Skeletal muscle tissue (tissue), 4 donors: ENCODE measurements around the gene SNX9. TPM values are rescaled to one million over a fixed set of nuclear protein-coding genes. Genes with fewer than 3 reads are reported as not detected.

Experiments used
- H3K27ac ChIP-seq: one replicate; pipeline ENCODE4 v1.7.0; 2013; ENCODE audit warnings: mild to moderate bottlenecking, low read depth, low read length, inconsistent platforms
- H3K27me3 ChIP-seq, 3 donors: one replicate each; pipeline ENCODE4 v1.7.0; 2013; ENCODE audit warnings: low read length in 3 of 3; ENCODE audit not compliant: control insufficient read depth in 3 of 3, insufficient read depth in 3 of 3
- H3K36me3 ChIP-seq, 3 donors: one replicate each; pipeline ENCODE4 v1.7.0; 2013; ENCODE audit warnings: low read length in 3 of 3; ENCODE audit not compliant: control insufficient read depth in 3 of 3, insufficient read depth in 3 of 3
- H3K4me1 ChIP-seq, 3 donors: one replicate each; pipeline ENCODE4 v1.7.0; 2013; ENCODE audit warnings: low read length in 3 of 3, mild to moderate bottlenecking in 3 of 3; ENCODE audit not compliant: control insufficient read depth in 3 of 3, insufficient read depth in 3 of 3
- H3K4me3 ChIP-seq, 3 donors: one replicate each; pipeline ENCODE4 v1.7.0; 2013; ENCODE audit warnings: low read length in 3 of 3
- H3K9ac ChIP-seq, 3 donors: one replicate each; pipeline ENCODE4 v1.7.0; 2013; ENCODE audit warnings: low read length in 3 of 3, mild to moderate bottlenecking in 3 of 3, moderate library complexity in 2 of 3, low read depth in 1 of 3
- H3K9me3 ChIP-seq, 3 donors: one replicate each; pipeline ENCODE4 v1.7.0; 2013; ENCODE audit warnings: low read length in 3 of 3; ENCODE audit not compliant: control insufficient read depth in 3 of 3
- total RNA-seq: library from RNA; depleted of rRNA; stranded (reverse); fragments of >200 nt; gene quantifications from one replicate; pipeline ENCODE4 v1.2.3, GENCODE V29; 2014
- donor health status: Osteomylitis.

SNX9 gene
- total RNA-seq, 1 donor from 2014 or later = 19.3 TPM

DNA sequence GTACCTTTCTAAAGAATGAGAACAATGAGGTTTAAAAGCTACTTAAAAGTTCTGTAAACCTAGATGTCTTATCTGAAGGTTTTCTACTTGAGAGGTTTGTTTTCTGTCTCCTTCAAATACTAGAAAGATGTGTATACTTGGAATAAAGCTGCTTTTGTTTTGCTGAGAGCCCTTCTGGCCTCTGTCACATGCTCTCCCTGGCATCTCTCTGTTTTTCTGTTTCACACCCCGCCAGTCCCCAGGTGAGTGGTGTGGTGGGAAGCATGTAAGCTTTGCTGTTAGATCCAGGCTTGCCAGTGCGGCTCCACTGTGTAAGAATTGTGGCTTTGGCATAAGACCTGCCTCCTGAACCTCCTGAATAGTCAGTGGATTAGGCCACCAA, 56.8 kb downstream of the SNX9 start:
- no peaks in the 10 kb centered on the region for H3K4me1 ChIP-seq
- no peak overlapping the region for H3K27ac ChIP-seq
- no peak overlapping the region for H3K9ac ChIP-seq
- H3K36me3 ChIP-seq = peaks cover 12 to 40% (median 24%) of the 10 kb centered on the region in 3 donors
- no peaks in the 10 kb centered on the region for H3K9me3 ChIP-seq
- H3K4me3 ChIP-seq = no peak overlapping the region
- H3K27me3 ChIP-seq = no peaks in the 10 kb centered on the region

DNA sequence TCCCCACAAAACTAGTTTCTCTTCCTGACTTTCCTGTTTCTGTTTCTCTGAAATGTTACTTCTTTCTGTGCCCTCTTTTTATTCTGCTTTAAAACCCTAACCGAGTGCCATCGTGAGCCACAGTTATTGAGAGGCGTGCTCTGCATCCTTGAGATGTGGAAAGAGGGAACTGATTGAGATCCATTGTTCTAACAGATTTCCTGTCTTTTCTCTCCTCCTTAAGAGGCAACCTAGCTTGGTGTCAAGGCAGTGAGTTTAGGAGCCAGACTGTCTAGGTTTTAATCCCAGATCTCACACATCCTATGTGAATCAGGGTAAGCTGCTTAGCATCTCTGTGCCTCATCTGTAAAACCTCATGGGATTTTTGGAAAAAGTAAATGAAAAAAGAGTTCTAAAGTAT, 57.5 kb downstream of the SNX9 start:
- Histone ChIP-seq H3K4me1 (no peaks in the 10 kb centered on the region), H3K9ac (no peak overlapping the region), H3K36me3 (peaks cover 6 to 34% (median 19%) of the 10 kb centered on the region in 3 donors), H3K27me3 (no peaks in the 10 kb centered on the region), H3K27ac (no peak overlapping the region), H3K9me3 (no peaks in the 10 kb centered on the region), H3K4me3 (no peak overlapping the region)

DNA sequence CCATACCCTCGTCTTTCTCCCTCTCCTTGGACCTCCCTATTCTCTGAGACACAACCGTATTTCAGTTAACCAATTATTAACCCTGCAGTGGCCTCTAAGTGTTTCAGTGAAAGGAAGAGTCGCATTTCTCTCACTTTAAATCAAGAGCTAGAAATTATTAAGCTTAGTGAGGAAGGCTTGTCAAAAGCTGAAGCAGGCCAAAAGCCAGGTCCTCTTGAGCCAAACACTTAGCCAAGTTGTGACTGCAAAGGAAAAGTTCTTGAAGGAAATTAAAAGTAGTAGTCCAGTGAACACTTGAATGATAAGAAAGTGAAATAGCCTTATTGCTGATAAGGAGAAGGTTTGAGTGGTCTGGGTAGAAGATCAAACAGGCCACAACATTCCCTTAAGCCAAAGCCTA, 58.3 kb downstream of the SNX9 start:
- H3K27ac ChIP-seq = no peak overlapping the region
- H3K4me1 ChIP-seq = no peaks in the 10 kb centered on the region
- H3K9me3 ChIP-seq = no peaks in the 10 kb centered on the region
- H3K9ac ChIP-seq = no peak overlapping the region
- H3K36me3 ChIP-seq = peaks cover 5 to 33% (median 25%) of the 10 kb centered on the region in 3 donors
- no peaks in the 10 kb centered on the region for H3K27me3 ChIP-seq
- H3K4me3 ChIP-seq = no peak overlapping the region

DNA sequence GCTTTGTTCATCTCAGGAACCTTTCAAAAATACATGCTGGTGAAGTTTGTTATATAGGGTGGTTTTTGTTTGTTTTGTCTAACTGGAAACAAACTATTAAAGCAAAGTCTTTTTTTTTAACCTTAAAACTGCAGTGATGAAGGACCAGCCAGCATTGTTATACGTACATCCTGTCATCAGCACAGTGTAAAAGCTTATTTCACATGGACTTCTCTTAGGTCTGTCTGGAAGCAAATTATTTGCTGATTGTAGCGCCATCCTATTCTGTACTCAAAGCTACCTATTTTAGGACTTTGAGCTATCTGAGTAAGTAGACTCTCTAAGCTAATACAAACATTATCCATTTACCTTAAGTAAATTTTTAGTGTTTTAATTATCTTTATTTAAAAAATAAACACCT, 61.7 kb downstream of the SNX9 start:
- peaks cover 3 to 6% (median 5%) of the 10 kb centered on the region in 3 donors for H3K4me1 ChIP-seq
- peaks cover 5 to 29% (median 18%) of the 10 kb centered on the region in 3 donors for H3K36me3 ChIP-seq
- no peaks in the 10 kb centered on the region for H3K9me3 ChIP-seq
- no peak overlapping the region for H3K9ac ChIP-seq
- no peak overlapping the region for H3K4me3 ChIP-seq
- no peaks in the 10 kb centered on the region for H3K27me3 ChIP-seq
- no peak overlapping the region for H3K27ac ChIP-seq

DNA sequence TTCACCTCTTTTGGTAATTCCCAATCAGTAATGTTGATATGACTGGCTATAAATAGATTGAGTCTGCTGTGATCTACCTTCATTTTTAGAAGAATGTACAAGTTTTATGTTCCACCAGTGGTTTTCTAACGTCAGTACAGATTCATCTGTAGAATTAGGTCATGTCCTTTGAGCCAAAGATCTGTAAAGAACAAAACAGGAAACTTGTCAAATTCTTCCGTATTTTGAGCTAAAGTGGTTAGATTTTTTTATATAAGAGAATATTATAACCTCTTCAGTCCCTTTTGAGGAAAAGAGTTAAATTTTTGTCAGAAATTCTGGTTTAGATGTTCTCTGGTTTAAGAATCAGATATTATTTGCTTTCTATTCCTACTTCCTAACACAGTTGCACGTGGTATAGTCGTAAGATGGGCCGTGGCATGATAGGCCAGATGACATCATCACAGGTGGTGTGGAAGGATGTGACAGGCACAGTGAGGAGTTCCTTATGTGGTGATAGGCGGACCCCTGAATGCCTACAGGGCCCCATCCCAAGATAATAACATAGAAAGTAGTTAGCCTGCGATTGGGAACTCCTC, 62.3 kb downstream of the SNX9 start:
- no peak overlapping the region for H3K27ac ChIP-seq
- no peaks in the 10 kb centered on the region for H3K9me3 ChIP-seq
- no peak overlapping the region for H3K4me3 ChIP-seq
- peaks cover 5 to 25% (median 17%) of the 10 kb centered on the region in 3 donors for H3K36me3 ChIP-seq
- no peaks in the 10 kb centered on the region for H3K27me3 ChIP-seq
- no peak overlapping the region for H3K9ac ChIP-seq
- H3K4me1 ChIP-seq = peaks cover 3 to 6% (median 5%) of the 10 kb centered on the region in 3 donors

DNA sequence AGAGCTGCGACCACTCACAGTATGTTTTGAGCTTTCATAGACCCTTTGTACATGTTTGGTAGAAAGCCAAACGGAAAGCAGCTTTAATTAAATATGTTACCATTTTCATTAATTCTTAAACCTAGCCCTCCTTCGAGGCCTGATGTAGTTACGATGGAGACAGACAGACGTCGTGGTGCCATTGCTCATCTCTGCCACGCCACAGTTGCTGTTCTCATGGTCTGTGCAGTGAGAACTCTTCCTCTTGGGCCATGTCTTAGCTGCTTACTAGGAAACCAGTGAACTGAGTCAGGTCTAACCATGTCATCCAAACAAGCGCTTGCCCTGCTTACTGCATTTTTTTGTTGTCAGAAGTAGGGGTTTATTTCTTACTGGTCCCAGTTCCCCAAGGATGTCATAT, 62.8 kb downstream of the SNX9 start:
- H3K4me3 ChIP-seq = no peak overlapping the region
- H3K9ac ChIP-seq = no peak overlapping the region
- no peak overlapping the region for H3K27ac ChIP-seq
- H3K36me3 ChIP-seq = peaks cover 5 to 21% (median 17%) of the 10 kb centered on the region in 3 donors
- H3K4me1 ChIP-seq = peaks cover 3 to 6% (median 5%) of the 10 kb centered on the region in 3 donors
- H3K9me3 ChIP-seq = no peaks in the 10 kb centered on the region
- H3K27me3 ChIP-seq = no peaks in the 10 kb centered on the region

DNA sequence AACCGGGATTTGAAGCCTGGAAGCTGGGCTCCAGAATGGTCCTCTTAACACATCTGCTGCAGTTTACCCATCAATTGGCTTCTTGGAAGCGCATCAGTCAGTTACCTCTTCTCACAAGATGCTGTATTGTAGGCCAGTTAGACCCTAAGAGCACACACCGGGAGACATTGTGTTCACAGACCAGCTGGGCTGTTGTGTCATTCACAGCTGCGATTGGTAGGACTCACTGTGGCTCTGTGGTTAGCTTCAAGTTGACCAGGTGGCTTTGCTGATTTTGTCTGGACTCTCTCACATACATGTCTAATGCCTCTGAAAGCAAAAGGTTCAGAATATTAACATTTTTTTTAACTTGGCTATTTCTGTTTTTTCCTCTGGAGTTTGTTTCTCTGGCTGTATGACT, 64.8 kb downstream of the SNX9 start:
- Histone ChIP-seq H3K4me3 (no peak overlapping the region), H3K9me3 (no peaks in the 10 kb centered on the region), H3K9ac (no peak overlapping the region), H3K4me1 (peaks cover 3 to 6% (median 5%) of the 10 kb centered on the region in 3 donors), H3K27ac (no peak overlapping the region), H3K36me3 (peaks cover 8 to 20% (median 16%) of the 10 kb centered on the region in 3 donors), H3K27me3 (no peaks in the 10 kb centered on the region)

DNA sequence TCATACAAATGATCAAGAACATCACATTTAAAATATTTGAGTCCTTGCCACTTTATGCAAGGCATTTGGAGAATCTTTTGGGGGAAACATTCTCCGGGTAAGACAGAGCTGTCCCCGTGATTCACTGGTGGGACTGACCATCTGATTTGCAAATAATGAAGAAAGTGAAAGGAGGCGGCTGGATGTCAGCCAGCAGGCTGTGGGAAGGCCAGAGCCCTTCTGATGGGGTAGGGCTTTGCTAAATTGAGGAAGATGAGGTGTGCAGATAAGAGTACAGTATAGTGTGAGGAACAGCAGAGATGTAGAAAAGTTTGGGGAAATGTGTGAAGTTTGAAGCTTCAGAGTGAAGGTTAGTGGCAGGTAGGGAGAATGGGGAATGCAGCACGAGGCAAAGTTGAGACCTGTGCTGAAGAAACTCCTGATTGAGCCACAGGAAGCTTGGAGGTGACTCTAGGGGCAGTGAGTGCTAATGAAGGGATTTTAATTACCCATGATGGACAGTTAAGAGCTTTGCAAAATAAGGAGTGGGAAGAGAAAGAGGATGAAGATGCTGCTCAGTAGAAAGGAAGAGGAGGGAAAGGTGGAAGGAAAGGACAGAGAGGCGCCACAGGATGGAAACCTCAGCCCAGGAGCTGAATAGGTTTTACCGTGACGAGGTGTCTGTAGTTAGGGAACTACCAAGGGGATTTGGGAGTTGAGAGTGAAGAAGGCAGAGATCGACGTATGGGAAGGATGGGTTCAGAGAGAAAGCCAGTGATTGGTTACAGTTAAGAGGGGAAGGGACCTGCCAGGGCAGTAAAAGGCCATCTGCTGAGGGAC, 68.7 kb downstream of the SNX9 start:
- H3K27ac ChIP-seq = no peak overlapping the region
- H3K27me3 ChIP-seq = no peaks in the 10 kb centered on the region
- H3K9me3 ChIP-seq = no peaks in the 10 kb centered on the region
- H3K4me3 ChIP-seq = no peak overlapping the region
- no peak overlapping the region for H3K9ac ChIP-seq
- peaks cover 3 to 6% (median 5%) of the 10 kb centered on the region in 3 donors for H3K4me1 ChIP-seq
- peaks cover 4 to 13% (median 7%) of the 10 kb centered on the region in 3 donors for H3K36me3 ChIP-seq

DNA sequence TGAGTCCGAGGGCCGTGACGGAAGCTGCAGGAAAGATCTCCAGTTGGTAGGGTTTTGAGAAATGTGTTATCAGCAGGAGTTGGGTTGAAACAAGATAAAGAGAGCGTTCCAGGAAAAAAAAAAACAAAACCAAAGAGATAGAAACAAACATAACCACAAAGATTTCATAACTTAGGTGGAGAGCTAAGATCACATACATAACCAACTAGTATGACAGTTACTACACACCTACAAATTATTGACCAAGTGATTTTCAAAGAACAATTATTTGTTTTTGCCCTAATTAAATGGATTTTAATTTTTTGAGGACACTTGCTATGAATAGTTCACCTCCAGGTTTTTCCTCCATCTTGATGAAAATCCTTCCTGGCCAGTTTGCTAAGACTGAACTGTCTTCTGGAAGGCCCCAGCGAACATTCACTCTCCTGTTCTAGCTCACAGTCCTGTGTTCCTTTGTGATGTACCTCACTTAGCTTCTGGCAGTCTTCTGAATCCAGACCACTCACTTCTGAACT, 69.4 kb downstream of the SNX9 start:
- Histone ChIP-seq H3K4me3 (no peak overlapping the region), H3K9ac (no peak overlapping the region), H3K9me3 (no peaks in the 10 kb centered on the region), H3K4me1 (peaks cover 3 to 6% (median 5%) of the 10 kb centered on the region in 3 donors), H3K27me3 (no peaks in the 10 kb centered on the region), H3K27ac (no peak overlapping the region), H3K36me3 (peaks cover 4 to 19% (median 12%) of the 10 kb centered on the region in 3 donors)

DNA sequence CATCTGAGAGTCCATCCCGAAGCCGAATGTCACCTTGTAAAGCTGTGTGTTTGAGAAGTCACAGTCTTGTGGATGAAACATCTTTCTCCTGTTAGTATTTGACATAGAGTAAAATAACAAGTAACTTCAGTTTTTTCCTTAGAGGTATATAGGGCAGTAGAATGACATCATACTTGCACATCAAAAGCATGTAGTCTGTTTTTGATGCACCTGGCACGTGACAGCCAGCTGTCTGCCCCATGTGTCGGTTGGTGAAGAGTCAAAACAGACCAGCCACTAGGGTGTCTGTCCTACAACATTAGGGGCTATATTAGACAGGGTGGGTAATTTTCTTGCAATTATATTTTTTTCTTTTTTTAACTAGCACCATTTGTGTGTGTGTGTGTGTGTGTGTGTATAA, 70.2 kb downstream of the SNX9 start:
- Histone ChIP-seq H3K27me3 (no peaks in the 10 kb centered on the region), H3K36me3 (peaks cover 0 to 23% (median 11%) of the 10 kb centered on the region in 3 donors)

More for the DNA sequence above, 70.2 kb downstream of the SNX9 start:
- Histone ChIP-seq H3K9ac (no peak overlapping the region), H3K27ac (no peak overlapping the region), H3K4me3 (no peak overlapping the region), H3K9me3 (no peaks in the 10 kb centered on the region), H3K4me1 (peaks cover 0 to 2% (median 0%) of the 10 kb centered on the region in 3 donors)
